ACC112 (cell line): ENCODE measurements around the gene PLIN5.

ENCODE experiments used
- H2AFZ ChIP-seq: fragments of 200-600 bp; sonication (generic); one replicate; pipeline ENCODE4 v1.6.0; 2017; ENCODE audit warnings: antibody characterized with exemption, low read length; ENCODE audit not compliant: unreplicated experiment
- H3K27ac ChIP-seq: fragments of 200-600 bp; sonication (generic); 2 replicates; pipeline ENCODE4 v1.5.1; 2014; ENCODE audit warnings: low read depth, mild to moderate bottlenecking, antibody characterized with exemption, low read length, moderate library complexity
- H3K27me3 ChIP-seq: fragments of 200-600 bp; sonication (generic); 2 replicates; pipeline ENCODE4 v1.6.1; 2014; ENCODE audit warnings: mild to moderate bottlenecking, antibody characterized with exemption, low read length, moderate library complexity, mixed read lengths; ENCODE audit not compliant: insufficient read depth
- H3K36me3 ChIP-seq: fragments of 200-600 bp; sonication (generic); 2 replicates; pipeline ENCODE4 v1.6.1; 2016; ENCODE audit warnings: mild to moderate bottlenecking, antibody characterized with exemption, low read length, moderate library complexity, mixed read lengths; ENCODE audit not compliant: insufficient read depth
- H3K4me1 ChIP-seq: fragments of 200-600 bp; sonication (generic); one replicate; pipeline ENCODE4 v1.6.1; 2016; ENCODE audit warnings: low read length, mixed read lengths; ENCODE audit not compliant: insufficient read depth, unreplicated experiment, control insufficient read depth
- H3K4me3 ChIP-seq: fragments of 200-600 bp; sonication (generic); 2 replicates; pipeline ENCODE4 v1.5.1; 2014; ENCODE audit warnings: mild to moderate bottlenecking, low read depth, low read length
- H3K79me2 ChIP-seq: fragments of 200-600 bp; sonication (generic); one replicate; pipeline ENCODE4 v1.6.0; 2016; ENCODE audit warnings: low read length; ENCODE audit not compliant: control insufficient read depth, unreplicated experiment, insufficient read depth

Gene PLIN5

DNA sequence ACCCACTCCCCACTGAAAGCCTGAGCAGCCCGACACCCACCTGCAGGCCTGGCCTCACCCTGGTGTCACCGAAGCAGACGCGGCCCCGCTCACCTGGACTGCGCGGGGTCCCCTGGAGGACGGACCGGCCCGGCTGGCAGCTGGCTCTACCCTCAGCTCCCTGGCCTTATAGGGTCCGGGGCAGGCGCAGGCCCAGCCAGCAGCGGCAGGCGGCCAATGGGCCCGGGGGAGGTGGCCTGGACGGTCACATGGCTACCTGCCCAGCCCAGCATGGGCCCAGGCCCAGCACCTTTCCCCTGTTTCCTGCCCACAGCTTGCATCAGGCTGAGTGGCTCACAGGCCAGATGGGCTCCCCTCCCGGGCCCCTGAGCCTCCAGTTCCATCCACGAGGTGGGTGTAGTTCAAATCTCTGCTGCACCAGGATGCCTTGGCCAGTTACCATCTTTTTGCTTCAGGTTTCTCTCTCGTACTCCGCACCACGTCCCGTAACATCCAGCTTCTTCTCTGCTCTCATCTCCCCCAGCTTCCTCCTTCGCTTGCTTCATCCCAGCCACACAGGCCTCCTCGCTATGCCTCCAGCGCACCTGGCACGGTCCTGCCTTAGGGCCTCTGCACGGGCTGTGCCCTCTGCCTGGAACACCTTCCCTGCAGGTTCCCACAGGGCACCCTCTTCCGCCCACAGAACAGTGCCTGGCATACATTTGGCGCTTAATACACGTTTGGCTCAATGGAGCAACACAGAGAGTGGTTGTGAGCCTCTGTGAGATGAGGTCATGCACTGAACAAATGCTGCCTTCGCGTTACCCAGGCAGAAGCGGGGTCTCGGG, 16.5 kb downstream of the PLIN5 start, which contains the start of gene PLIN4:
Gene PLIN4 (minus strand): TSS at position 142 of the 827 bp plus-strand sequence. CDS start 214 bp downstream, outside the sequence.
- Histone ChIP-seq H2AFZ (no peak within 1 kb of the TSS), H3K4me1 (peaks cover 21% of the 10 kb centered on the region), H3K36me3 (no peaks in the 10 kb centered on the region), H3K27me3 (no peaks in the 10 kb centered on the region), H3K4me3 (no peak within 1 kb of the TSS), H3K79me2 (no peaks in the 10 kb centered on the region), H3K27ac (no peak within 1 kb of the TSS)

DNA sequence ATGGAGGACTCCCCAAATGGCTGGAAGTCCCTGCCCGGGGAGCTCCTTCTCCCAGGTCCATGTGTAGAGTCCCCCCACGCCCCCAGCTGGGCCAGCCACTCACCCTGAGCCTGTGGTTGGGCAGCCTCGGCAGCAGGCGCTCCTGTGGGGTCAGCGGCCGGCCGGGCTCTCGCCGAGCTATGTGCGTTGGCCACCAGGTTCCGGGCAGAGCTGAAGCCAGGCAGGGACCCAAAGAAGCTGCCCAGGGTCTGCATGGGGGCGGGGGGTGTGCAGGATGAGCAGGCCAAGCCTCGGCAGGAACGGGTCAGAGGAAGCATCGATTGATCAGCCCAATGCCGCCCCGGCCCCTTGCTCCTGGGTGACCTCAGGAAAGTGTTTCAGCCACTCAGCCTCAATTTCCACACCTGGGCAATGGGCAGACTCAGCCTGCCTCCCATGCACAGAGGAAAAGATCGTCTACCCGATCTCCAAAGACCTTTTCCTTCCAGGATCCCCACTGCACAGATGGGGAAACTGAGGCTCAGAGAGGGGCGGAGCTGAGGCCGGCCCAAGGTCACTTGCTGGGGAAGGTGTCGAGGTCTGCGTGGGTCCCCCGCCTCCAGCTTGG, 17.5 kb downstream of the PLIN5 start:
- H3K36me3 ChIP-seq, result no peaks in the 10 kb centered on the region
- H3K79me2 ChIP-seq, result no peaks in the 10 kb centered on the region
- no peak overlapping the region for H3K27ac ChIP-seq
- H3K4me3 ChIP-seq, result no peak overlapping the region
- H2AFZ ChIP-seq, result no peak overlapping the region
- peaks cover 21% of the 10 kb centered on the region for H3K4me1 ChIP-seq
- H3K27me3 ChIP-seq, result no peaks in the 10 kb centered on the region

DNA sequence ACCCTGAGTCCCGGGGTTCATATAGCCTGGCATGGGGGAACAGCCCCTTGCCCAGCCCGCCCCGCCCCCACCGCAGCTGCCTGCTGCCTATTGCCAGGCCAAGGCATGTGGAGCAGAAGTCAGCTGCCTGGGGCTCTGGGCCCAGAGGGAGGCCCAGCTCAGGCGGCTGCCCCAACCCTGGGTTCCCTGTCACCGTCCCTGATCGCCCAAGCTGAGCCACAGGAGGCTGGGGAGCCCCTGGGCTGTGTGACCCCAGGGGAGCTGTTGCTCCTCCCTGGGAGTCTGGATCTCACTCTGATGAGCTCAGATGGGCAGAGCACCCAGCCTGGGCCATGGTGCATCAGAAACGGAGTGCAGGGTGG, 18.1 kb downstream of the PLIN5 start:
- no peak overlapping the region for H3K27ac ChIP-seq
- H3K36me3 ChIP-seq, result no peaks in the 10 kb centered on the region
- H3K4me1 ChIP-seq, result peaks cover 15% of the 10 kb centered on the region
- H3K79me2 ChIP-seq, result no peaks in the 10 kb centered on the region
- H3K27me3 ChIP-seq, result no peaks in the 10 kb centered on the region
- no peak overlapping the region for H2AFZ ChIP-seq
- no peak overlapping the region for H3K4me3 ChIP-seq

DNA sequence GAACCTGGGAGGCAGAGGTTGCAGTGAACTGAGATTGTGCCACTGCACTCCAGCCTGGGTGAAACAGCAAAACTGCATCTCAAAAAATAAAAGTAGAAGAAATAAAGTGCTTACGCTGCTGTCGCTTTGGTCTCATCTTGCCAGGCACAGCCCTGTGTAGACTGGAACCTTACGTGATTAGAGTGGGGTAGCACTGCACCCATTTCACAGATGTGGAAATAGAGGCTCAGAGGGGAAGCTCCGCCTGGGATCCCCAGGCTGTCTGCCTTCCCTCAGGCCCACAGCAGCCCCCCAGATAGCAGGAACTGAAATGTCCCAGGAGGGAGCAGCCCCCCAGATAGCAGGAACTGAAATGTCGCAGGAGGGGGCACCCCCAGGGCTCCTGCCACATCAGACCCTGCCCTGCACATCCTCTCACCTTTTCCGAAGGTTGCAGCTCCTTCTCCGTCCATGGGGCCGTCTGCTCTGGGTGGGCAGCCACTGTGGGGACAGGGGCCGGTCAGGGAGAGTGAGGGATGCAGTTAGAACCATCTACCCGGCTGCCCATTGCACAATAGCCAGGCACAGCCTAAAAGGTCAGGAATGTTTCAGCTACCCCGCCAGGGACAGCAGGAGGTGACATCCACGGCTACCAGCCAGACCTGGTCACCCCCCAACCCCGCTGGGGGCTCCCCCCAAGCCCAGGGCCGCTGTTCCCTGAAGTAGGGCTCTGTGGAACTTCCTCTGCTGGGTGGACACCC, 18.7 kb downstream of the PLIN5 start:
- Histone ChIP-seq H3K4me3 (no peak overlapping the region), H2AFZ (no peak overlapping the region), H3K27me3 (no peaks in the 10 kb centered on the region), H3K27ac (no peak overlapping the region), H3K79me2 (no peaks in the 10 kb centered on the region), H3K4me1 (peaks cover 9% of the 10 kb centered on the region), H3K36me3 (no peaks in the 10 kb centered on the region)

DNA sequence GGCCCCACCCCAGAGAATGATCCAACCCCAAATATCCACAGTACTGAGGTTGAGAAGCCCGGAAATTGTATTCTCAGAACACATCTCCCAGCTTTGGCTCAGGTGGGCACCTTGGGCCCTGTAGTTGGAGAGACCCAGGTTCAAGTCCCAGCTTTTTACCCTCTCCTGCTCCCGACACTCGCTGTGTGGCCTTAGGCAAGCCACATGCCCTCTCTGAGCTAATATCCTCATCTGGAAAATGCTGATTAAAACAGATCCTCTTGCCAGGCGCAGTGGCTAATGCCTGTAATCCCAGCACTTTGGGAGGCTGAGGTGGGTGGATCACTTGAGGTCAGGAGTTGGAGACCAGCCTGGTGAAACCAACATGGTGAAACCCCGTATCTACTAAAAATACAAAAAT, 19.3 kb downstream of the PLIN5 start:
- Histone ChIP-seq H3K36me3 (no peaks in the 10 kb centered on the region), H3K27ac (no peak overlapping the region), H3K4me1 (peaks cover 5% of the 10 kb centered on the region), H3K27me3 (no peaks in the 10 kb centered on the region), H3K4me3 (no peak overlapping the region), H2AFZ (no peak overlapping the region), H3K79me2 (no peaks in the 10 kb centered on the region)

DNA sequence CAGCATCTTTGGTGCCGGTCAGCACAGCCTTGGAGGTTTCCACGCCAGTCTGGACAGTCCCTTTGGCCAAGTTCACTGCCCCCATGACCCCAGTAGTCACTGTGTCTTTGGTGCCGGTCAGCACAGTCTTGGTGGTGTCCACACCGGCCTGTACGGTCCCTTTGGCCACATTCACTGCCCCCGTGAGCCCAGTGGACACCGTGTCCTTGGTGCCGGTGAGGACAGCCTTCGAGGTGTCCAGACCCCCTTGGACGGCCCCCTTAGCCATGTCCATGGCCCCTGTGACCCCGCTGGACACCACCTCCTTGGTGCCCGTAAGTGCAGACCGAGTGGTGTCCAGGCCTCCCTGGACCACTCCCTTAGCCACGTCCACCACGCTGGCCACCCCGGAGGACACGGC, 21.8 kb downstream of the PLIN5 start:
- H2AFZ ChIP-seq, result no peak overlapping the region
- H3K27me3 ChIP-seq, result no peaks in the 10 kb centered on the region
- peaks cover 2% of the 10 kb centered on the region for H3K4me1 ChIP-seq
- H3K79me2 ChIP-seq, result no peaks in the 10 kb centered on the region
- no peak overlapping the region for H3K4me3 ChIP-seq
- no peaks in the 10 kb centered on the region for H3K36me3 ChIP-seq
- no peak overlapping the region for H3K27ac ChIP-seq

DNA sequence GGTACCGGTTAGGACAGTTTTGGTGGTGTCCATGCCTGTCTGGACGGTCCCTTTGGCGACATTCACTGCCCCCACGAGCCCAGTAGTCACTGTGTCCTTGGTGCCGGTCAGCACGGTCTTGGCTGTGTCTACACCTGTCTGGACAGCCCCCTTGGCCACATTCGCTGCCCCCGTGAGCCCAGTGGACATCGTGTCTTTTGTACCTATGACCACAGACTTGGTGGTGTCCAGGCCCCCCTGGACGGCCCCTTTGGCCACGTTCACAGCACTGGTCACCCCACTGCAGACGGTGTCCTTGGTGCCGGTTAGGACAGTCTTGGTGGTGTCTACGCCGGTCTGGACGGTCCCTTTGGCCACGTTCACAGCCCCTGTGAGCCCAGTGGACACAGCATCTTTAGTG, 23.0 kb downstream of the PLIN5 start:
- H2AFZ ChIP-seq, result no peak overlapping the region
- no peak overlapping the region for H3K4me3 ChIP-seq
- H3K4me1 ChIP-seq, result no peaks in the 10 kb centered on the region
- H3K27ac ChIP-seq, result no peak overlapping the region
- no peaks in the 10 kb centered on the region for H3K36me3 ChIP-seq
- no peaks in the 10 kb centered on the region for H3K27me3 ChIP-seq
- H3K79me2 ChIP-seq, result no peaks in the 10 kb centered on the region

DNA sequence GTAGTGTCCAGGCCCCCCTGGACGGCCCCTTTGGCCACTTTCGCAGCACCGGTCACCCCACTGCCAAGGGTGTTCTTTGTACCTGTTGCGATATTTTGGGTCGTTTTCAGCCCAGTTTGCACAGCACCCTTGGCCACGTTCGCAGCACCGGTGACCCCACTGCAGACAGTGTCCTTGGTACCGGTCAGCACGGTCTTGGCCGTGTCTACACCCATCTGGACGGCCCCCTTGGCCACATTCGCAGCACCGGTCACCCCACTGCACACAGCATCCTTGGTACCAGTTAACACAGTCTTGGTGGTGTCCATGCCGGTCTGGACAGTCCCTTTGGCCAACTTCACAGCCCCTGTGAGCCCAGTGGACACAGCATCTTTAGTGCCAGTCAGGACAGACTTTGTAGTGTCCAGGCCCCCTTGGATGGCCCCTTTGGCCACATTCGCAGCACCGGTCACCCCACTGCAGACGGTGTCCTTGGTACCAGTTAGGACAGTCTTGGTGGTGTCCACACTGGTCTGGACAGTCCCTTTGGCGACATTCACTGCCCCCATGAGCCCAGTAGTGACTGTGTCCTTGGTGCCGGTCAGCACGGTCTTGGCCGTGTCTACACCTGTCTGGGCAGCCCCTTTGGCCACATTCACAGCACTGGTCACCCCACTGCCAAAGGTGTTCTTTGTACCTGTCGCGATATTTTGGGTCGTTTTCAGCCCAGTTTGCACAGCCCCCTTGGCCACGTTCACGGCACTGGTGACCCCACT, 23.5 kb downstream of the PLIN5 start:
- no peaks in the 10 kb centered on the region for H3K36me3 ChIP-seq
- no peaks in the 10 kb centered on the region for H3K79me2 ChIP-seq
- no peaks in the 10 kb centered on the region for H3K27me3 ChIP-seq
- peaks cover 5% of the 10 kb centered on the region for H3K4me1 ChIP-seq
- H3K4me3 ChIP-seq, result no peak overlapping the region
- no peak overlapping the region for H2AFZ ChIP-seq
- no peak overlapping the region for H3K27ac ChIP-seq

DNA sequence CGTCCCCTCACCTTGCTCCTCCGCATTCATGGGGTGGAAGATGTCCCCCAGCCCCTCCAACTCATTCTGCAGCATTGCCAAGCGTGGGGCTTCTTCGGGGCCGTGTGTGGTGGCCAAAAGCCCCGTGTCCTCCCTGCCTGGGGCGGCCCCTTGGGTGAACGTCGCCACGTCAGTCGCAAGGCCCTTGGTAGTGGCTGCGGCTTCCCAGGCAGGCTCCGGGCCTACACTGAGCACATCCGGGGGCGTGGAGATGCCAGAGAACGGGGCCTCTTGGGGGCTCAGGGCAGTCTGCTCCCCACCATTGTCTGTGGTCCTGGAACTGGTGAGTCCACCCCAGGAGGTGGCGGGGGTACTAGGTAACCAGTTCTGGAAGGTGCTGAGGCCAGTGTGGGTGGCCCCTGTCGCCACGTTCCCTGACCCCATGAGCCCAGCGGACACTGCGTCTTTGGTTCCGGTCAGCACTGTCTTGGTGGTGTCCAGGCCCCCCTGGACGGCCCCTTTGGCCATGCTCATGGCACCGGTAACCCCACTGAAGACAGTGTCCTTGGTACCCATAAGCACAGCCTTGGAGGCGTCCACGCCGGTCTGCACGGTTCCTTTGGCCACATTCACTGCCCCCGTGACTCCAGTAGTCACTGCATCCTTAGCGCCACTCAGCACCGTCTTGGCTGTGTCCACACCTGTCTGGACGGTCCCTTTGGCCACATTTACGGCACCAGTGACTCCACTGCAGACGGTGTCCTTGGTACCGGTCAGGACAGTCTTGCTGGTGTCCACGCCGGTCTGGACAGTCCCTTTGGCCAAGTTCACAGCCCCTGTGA, 24.4 kb downstream of the PLIN5 start:
- Histone ChIP-seq H3K27ac (no peak overlapping the region), H3K4me3 (no peak overlapping the region), H3K27me3 (no peaks in the 10 kb centered on the region), H2AFZ (no peak overlapping the region), H3K36me3 (no peaks in the 10 kb centered on the region), H3K4me1 (peaks cover 8% of the 10 kb centered on the region), H3K79me2 (no peaks in the 10 kb centered on the region)

DNA sequence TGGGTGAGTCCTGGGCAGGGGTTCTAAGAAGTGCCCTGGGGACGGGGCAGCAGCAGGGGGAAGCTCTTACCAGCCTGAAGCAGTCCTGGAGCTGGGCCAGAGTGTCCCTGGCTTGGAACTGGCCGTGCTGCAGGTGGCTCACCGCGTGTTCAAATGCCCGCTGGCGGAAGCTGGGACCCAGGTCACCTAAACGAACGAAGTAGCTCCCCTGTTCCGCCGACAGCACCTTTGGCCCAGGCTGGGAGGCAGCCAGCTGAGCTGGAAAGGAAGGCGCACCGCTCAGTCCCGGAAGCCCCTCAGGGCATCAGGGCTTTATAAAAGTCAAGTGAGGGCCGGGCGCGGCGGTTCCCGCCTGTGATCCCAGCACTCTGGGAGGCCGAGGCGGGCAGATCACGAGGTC, 26.3 kb downstream of the PLIN5 start:
- Histone ChIP-seq H2AFZ (no peak overlapping the region), H3K4me1 (peaks cover 8% of the 10 kb centered on the region), H3K4me3 (no peak overlapping the region), H3K79me2 (no peaks in the 10 kb centered on the region), H3K36me3 (no peaks in the 10 kb centered on the region), H3K27me3 (no peaks in the 10 kb centered on the region), H3K27ac (no peak overlapping the region)
